Tibial nerve (tissue), 4 donors: ENCODE data around the gene P2RY8. TPM values are rescaled to one million over a fixed set of nuclear protein-coding genes. Genes with fewer than 3 reads are reported as not detected.
"Not testable (repeated sequence)": the region's sequence is repeated elsewhere in the genome, so short reads cannot be mapped to it uniquely, and the experiment has no call there.

Experiments
- DNase-seq, 2 donors: peaks; one replicate each; pipeline ENCODE4 v3.0.0-alpha.2; 2019; ENCODE audit warnings: low spot score in 2 of 2
- H3K27ac ChIP-seq, 4 donors: fragments of 200-600 bp; sonication (generic) in 3 of 4; one replicate each; pipeline ENCODE4 v1.5.1; 2017 to 2019; ENCODE audit warnings: mild to moderate bottlenecking in 1 of 4
- H3K27me3 ChIP-seq, 2 donors: fragments of 200-600 bp; sonication (generic) in 1 of 2; one replicate each; pipeline versions ENCODE4 v1.5.1 to v1.6.0; 2017 to 2019
- H3K36me3 ChIP-seq, 3 donors: fragments of 200-600 bp; sonication (generic); one replicate each; pipeline ENCODE4 v1.5.1; 2018 to 2019
- H3K4me1 ChIP-seq, 4 donors: fragments of 200-600 bp; sonication (generic) in 3 of 4; one replicate each; pipeline ENCODE4 v1.5.1; 2017 to 2019
- H3K4me3 ChIP-seq, 4 donors: fragments of 200-600 bp; sonication (generic) in 3 of 4; one replicate each; pipeline ENCODE4 v1.5.1; 2017 to 2019; ENCODE audit warnings: mild to moderate bottlenecking in 1 of 4, moderate library complexity in 1 of 4
- H3K9me3 ChIP-seq, 4 donors: fragments of 200-600 bp; sonication (generic) in 3 of 4; one replicate each; pipeline ENCODE4 v1.5.1; 2017 to 2019
- EP300 ChIP-seq, 2 donors: sonication (generic); formaldehyde crosslinking; IDR thresholded peaks; one replicate each; pipeline ENCODE4 v1.6.1; 2017; ENCODE audit warnings: antibody characterized with exemption in 2 of 2, mild to moderate bottlenecking in 1 of 2
- POLR2A ChIP-seq, 2 donors: fragments of 450-650 bp; IDR thresholded peaks; one replicate each; pipeline ENCODE4 v1.6.1; 2017; ENCODE audit warnings: antibody characterized with exemption in 2 of 2, mild to moderate bottlenecking in 2 of 2, moderate library complexity in 2 of 2
- WGBS, 2 donors: methylation state at CpG; one replicate each; pipeline ENCODE4 v1.1.5; 2018; 5-methylcytosine and 5-hydroxymethylcytosine counted together
- total RNA-seq, 4 donors: library from RNA; depleted of rRNA; stranded (reverse); fragments of >200 nt; gene quantifications; one replicate each; pipeline ENCODE4 v1.1.0, GENCODE V29; 2016
- TF ChIP-seq, protein P1 (sequence below), 5 experiments: fragments of 200-600 bp in 3 of 5; fragments of 450-650 bp in 2 of 5; sonication (generic) in 3 of 5; IDR thresholded peaks; one replicate each; pipeline ENCODE4 v1.5.1; 2016 to 2019; ENCODE audit warnings: antibody characterized with exemption in 5 of 5, mild to moderate bottlenecking in 3 of 5, moderate library complexity in 2 of 5

The P2RY8 gene
- total RNA-seq, 4 donors from 2014 or later, result 0.84 to 2.8 (median 1.2) TPM

DNA sequence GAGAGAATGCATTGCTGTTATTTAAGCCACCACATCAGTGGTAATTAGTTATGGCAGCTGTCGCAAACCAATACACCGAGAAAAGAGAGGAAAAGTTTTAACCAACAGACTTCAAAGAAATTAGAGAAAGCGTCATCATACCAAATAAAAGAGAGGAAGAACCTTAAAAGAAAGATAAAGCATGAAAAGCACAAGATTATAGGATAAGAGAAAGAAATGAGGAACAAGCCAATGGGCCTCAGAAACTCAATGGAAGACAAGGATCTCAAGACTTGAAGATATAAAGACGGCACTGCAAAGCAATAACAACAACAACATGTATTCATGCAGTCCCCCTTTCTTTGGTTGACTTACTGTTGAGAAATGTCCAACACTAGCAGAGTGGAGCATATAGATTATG is 61.5 kb downstream of the P2RY8 start:
- Histone ChIP-seq H3K36me3 (no peaks in the 10 kb centered on the region), H3K27ac (no peak overlapping the region), H3K9me3 (peaks cover 0 to 18% (median 1%) of the 10 kb centered on the region in 4 donors), H3K4me3 (no peak overlapping the region), H3K27me3 (no peaks in the 10 kb centered on the region), H3K4me1 (no peaks in the 10 kb centered on the region)
- TF ChIP-seq EP300 (IDR thresholded peaks at IDR 0.05) (no peak), POLR2A (IDR thresholded peaks at IDR 0.05) (no peak)
- TF ChIP-seq, protein P1, sequence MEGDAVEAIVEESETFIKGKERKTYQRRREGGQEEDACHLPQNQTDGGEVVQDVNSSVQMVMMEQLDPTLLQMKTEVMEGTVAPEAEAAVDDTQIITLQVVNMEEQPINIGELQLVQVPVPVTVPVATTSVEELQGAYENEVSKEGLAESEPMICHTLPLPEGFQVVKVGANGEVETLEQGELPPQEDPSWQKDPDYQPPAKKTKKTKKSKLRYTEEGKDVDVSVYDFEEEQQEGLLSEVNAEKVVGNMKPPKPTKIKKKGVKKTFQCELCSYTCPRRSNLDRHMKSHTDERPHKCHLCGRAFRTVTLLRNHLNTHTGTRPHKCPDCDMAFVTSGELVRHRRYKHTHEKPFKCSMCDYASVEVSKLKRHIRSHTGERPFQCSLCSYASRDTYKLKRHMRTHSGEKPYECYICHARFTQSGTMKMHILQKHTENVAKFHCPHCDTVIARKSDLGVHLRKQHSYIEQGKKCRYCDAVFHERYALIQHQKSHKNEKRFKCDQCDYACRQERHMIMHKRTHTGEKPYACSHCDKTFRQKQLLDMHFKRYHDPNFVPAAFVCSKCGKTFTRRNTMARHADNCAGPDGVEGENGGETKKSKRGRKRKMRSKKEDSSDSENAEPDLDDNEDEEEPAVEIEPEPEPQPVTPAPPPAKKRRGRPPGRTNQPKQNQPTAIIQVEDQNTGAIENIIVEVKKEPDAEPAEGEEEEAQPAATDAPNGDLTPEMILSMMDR (IDR thresholded peaks at IDR 0.05), result no peak
- WGBS, 2 donors, result 90 to 93% methylated on average over 4 of the region's 4 CpGs
- DNase-seq, result no peak

DNA sequence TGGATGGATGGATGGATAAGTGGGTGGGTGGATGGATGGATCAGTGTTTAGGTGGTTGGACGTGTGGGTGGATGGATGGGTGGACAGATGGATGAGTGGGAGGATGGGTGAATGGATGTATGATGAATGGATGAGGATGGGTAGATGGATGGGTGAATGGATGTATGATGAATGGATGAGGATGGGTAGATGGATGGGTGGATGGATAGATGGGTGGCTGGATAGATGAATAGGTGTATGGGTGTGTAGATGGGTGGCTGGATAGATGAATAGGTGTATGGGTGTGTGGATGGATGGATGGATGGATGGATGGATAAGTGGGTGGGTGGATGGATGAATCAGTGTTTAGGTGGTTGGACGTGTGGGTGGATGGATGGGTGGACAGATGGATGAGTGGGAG is 62.4 kb downstream of the P2RY8 start:
- DNase-seq, H3K9me3 ChIP-seq, H3K4me1 ChIP-seq, H3K4me3 ChIP-seq, H3K27me3 ChIP-seq, H3K27ac ChIP-seq, H3K36me3 ChIP-seq: not testable (repeated sequence)
- 64 to 84% methylated on average over 2 of the region's 2 CpGs for WGBS, 2 donors

DNA sequence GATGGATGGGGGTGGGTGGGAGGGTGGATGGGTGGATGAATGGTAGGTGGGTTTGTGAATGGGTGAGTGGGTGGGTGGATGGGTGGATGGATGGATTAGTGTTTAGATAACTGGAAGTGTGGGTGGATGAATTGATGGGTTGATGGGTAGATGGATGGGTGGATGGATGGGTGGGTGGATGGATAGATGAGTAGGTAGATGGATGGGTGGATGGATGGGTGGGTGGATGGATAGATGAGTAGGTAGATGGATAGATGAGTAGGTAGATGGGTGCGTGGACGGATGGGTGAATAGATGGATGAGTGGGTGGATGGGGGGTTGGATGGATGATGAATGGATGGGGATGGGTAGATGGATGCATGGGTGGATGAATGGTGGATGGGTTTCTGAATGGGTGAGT is 64.0 kb downstream of the P2RY8 start:
- Histone ChIP-seq H3K36me3 (no peaks in the 10 kb centered on the region), H3K27me3 (peaks cover 0 to 3% of the 10 kb centered on the region in 2 donors), H3K9me3 (no peaks in the 10 kb centered on the region), H3K4me3 (no peak overlapping the region), H3K27ac (no peak overlapping the region), H3K4me1 (no peaks in the 10 kb centered on the region)
- WGBS, 2 donors, result 95 to 97% methylated on average over 2 of the region's 2 CpGs
- DNase-seq, result no peak
- TF ChIP-seq, protein P1 (IDR thresholded peaks at IDR 0.05), result no peak
- TF ChIP-seq EP300 (IDR thresholded peaks at IDR 0.05) (no peak), POLR2A (IDR thresholded peaks at IDR 0.05) (no peak)

DNA sequence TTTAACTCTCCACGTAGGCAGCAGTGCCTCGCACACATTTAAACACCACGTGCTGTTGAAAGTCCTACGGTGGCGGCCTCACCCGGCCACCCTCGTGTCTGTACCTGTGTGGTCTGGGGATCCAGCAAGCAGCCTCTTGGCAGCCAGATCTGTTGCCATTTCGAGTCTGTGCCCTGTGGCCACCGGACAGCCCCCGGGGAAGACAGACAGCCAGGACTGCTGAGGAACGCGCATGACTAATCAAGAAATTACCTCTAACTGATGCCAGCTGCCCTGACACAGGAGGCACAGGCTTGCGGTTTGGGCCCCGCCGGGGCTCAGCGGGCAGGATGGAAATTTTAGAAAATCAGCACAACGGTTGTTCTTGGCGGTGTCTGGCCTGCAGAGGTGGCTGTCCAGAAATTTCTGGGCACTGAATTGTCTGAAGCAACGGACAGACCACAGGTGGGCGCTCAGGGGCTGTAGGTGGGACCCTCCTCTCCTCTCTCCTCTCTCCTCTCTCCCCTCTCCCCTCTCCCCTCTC is 68.7 kb downstream of the P2RY8 start:
- Histone ChIP-seq H3K36me3 (no peaks in the 10 kb centered on the region), H3K4me1 (peaks cover 0 to 4% (median 0%) of the 10 kb centered on the region in 4 donors), H3K4me3 (no peak overlapping the region), H3K9me3 (no peaks in the 10 kb centered on the region), H3K27me3 (peaks cover 0 to 43% of the 10 kb centered on the region in 2 donors), H3K27ac (no peak overlapping the region)
- TF ChIP-seq EP300 (IDR thresholded peaks at IDR 0.05) (no peak), POLR2A (IDR thresholded peaks at IDR 0.05) (no peak)
- TF ChIP-seq, protein P1 (IDR thresholded peaks at IDR 0.05), result no peak
- WGBS, 2 donors, result 53 to 67% methylated on average over 20 of the region's 20 CpGs
- DNase-seq, result no peak

DNA sequence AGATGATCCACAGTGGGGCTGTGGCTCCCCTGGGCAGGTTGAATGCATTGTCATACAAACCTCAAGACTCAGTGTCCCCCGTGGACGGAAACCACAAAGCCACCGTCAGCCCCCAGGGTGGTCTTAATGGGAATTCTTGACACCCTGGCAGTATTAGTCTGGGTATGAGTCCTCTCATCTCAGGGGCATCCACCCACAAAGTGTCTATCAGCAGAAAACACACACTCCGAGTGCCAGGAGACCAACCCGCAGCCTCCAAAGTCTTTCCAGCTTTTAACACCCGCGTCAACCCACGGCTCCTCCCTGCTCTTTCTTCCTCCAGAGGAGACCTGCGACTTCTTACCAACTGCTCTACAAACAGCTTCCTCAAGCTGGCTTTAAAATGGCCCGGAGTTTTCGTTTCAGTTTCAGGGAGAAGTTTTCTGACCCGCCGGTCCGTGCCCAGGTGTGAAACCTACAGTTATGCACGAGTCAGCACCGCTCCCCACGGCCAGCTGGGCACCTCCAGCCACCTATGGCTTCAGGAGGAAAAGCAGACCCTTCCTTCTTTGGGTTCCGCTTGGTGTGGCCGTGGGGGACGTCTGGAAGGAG is 69.9 kb downstream of the P2RY8 start:
- H3K36me3 ChIP-seq, result no peaks in the 10 kb centered on the region
- no peaks in the 10 kb centered on the region for H3K9me3 ChIP-seq
- peaks cover 0 to 4% (median 0%) of the 10 kb centered on the region in 4 donors for H3K4me1 ChIP-seq
- TF ChIP-seq, protein P1 (IDR thresholded peaks at IDR 0.05), result no peak
- DNase-seq, result no peak
- H3K27ac ChIP-seq, result peak overlapping the region in 1 of 4 donors; percentile 45
- H3K27me3 ChIP-seq, result peaks cover 0 to 45% of the 10 kb centered on the region in 2 donors
- 49 to 52% methylated on average over 20 of the region's 20 CpGs for WGBS, 2 donors
- H3K4me3 ChIP-seq, result no peak overlapping the region
